ENCODE measurements around the gene XXYLT1. TPM values are rescaled to one million over a fixed set of nuclear protein-coding genes. Genes with fewer than 3 reads are reported as not detected.

XXYLT1 gene
- total and polyA plus RNA-seq, 2 of the 8 experiments (the other 6 are each of a cell fraction or from before 2014, with no cell fraction given): 18.9 to 23.8 TPM

DNA sequence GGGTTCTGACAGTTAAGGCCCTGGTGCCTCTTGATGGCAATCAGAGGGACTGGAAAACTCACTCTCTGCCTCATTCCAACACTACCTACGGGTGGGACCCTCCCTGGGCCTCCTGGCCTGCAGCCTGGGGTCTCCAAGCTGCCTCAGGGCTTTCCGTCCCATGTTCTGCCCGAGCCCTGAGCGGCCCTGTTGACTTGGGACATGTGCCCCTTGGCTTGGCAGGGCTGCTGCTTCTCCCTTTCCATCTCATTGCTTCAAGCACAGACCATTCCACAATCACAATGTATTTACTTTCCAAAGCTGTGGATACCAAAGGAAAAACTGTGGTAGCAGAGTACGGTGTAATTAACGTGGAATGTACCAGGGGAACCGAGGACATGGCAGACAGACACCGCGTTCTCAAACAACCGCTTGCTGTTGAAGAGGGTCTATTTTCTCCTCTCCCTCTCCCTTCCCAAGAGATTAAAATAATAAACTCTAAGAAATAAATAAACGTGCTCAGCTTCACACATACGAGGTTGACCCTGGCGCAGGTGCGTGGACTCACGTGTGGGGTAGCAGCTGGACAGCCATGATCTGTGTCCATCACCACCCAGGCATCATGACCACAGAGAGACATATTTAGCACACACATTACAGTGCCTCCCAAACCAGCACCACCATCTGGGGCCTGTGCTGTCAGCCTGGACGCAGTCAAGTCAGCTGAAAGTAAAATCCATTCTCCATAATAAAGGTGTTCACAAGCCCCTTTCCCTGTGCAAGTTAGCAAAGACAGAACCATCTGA is 172.0 kb downstream of the XXYLT1 start:
- H3K56ac ChIP-seq (replicated peaks; ENCODE audit: insufficient read length, low read depth, low read length): no peak overlapping the region
- H4K5ac ChIP-seq (ENCODE audit: insufficient read length, low read depth, low read length): no peak overlapping the region
- H3K27me3 ChIP-seq (replicated peaks in 1 of 4; ENCODE audit: control insufficient read depth in 3 of 4, extremely low read depth in 1 of 4, insufficient read depth in 3 of 4, low read length in 3 of 4): no peaks in the 10 kb centered on the region
- peaks cover 0 to 2% of the 10 kb centered on the region in 2 experiments; a peak in 1 of 4 replicates for H3K9me3 ChIP-seq (ENCODE audit: insufficient read depth in 2 of 2, low read depth in 1 of 2, low read length in 1 of 2)
- peaks cover 3% of the 10 kb centered on the region; the same call in 1 of the 2 replicates for H3K79me1 ChIP-seq (ENCODE audit: low read depth, low read length)
- H3K4me1 ChIP-seq (replicated peaks in 1 of 4; ENCODE audit: control insufficient read depth in 3 of 4, insufficient read depth in 4 of 4, low read length in 3 of 4): no peaks in the 10 kb centered on the region; a peak in 3 of 7 replicates
- ChIA-PET CTCF (ENCODE audit: partially characterized antibody) (interaction anchor here (1.1 to 5.2 kb wide), 6 partner anchors 8 to 157 kb away, joined by 3 to 21 read pairs (median 4); no protein-coding TSS in a partner anchor), POLR2A (ENCODE audit: partially characterized antibody) (no interaction called here)
- no peak overlapping the region for H3K9ac ChIP-seq (replicated peaks in 1 of 4; ENCODE audit: extremely low read depth in 1 of 4, low read depth in 3 of 4, low read length in 3 of 4)
- no peak overlapping the region for H2BK20ac ChIP-seq (ENCODE audit: low read length)
- peaks cover 0 to 5% of the 10 kb centered on the region in 2 experiments; a peak in 2 of 4 replicates for H3K79me2 ChIP-seq (ENCODE audit: control insufficient read depth in 1 of 2, insufficient read depth in 2 of 2, low read length in 2 of 2)
- no peak overlapping the region for H2AK5ac ChIP-seq (ENCODE audit: low read depth, low read length)
- TF ChIP-seq POLR2A (IDR thresholded peaks at IDR 0.05; ENCODE audit: control extremely low read depth in 1 of 2, low read depth in 2 of 2, low read length in 2 of 2) (no peak), TBP (IDR thresholded peaks at IDR 0.05; ENCODE audit: low read depth, low read length) (no peak), JUN (IDR thresholded peaks at IDR 0.05; ENCODE audit: low read depth, low read length) (no peak), RFX5 (IDR thresholded peaks at IDR 0.05; ENCODE audit: borderline replicate concordance, low read depth, low read length) (no peak), PHF8 (conservative IDR thresholded peaks at IDR 0.05; ENCODE audit: low read depth, low read length) (no peak), EZH2 (IDR thresholded peaks at IDR 0.05; ENCODE audit: low read depth, low read length, severe bottlenecking) (no peak), MAFK (IDR thresholded peaks at IDR 0.05; ENCODE audit: low read depth, low read length) (no peak), BCL11A (IDR thresholded peaks at IDR 0.05; ENCODE audit: low read depth in 2 of 2, low read length in 2 of 2) (no peak)
- no peak overlapping the region for H3K18ac ChIP-seq (ENCODE audit: extremely low read depth, low read length)
- H3K36me3 ChIP-seq (ENCODE audit: control insufficient read depth in 2 of 4, insufficient read depth in 4 of 4, low read length in 3 of 4): no peaks in the 10 kb centered on the region
- H2BK5ac ChIP-seq (ENCODE audit: low read depth, low read length): no peak overlapping the region
- no peak overlapping the region for H4K8ac ChIP-seq (ENCODE audit: extremely low read depth, insufficient read depth, low read length)
- H2AFZ ChIP-seq (ENCODE audit: low read length): no peak overlapping the region
- no peak overlapping the region for H3K4me2 ChIP-seq (ENCODE audit: insufficient read depth in 1 of 2, low read depth in 2 of 2, low read length in 2 of 2)
- H4K20me1 ChIP-seq (replicated peaks in 1 of 2; ENCODE audit: control insufficient read depth in 1 of 2, insufficient read depth in 2 of 2, low read length in 2 of 2): peaks cover 0 to 4% of the 10 kb centered on the region in 2 experiments
- H3K4ac ChIP-seq (replicated peaks; ENCODE audit: insufficient read length, low read depth, low read length): no peak overlapping the region
- H3K14ac ChIP-seq (ENCODE audit: insufficient read length): no peak overlapping the region
- no peak overlapping the region for H2BK12ac ChIP-seq (ENCODE audit: low read depth, low read length)
- 91% methylated on average over 16 of the region's 16 CpGs; no CpG with 5 or more reads in 1 of the 2 experiments for WGBS, 2 experiments (ENCODE audit: extremely low coverage in 1 of 2, insufficient coverage in 1 of 2, insufficient read length in 1 of 2, insufficient replicate concordance in 2 of 2, low coverage in 1 of 2, low lambda C conversion rate in 2 of 2, missing lambda C conversion rate in 1 of 2)
- no peak overlapping the region for H3K23ac ChIP-seq (ENCODE audit: insufficient read length)
- H3K4me3 ChIP-seq (ENCODE audit: extremely low read depth in 1 of 4, insufficient read depth in 2 of 4, low read depth in 3 of 4, low read length in 4 of 4): no peak overlapping the region
- H4K91ac ChIP-seq (replicated peaks; ENCODE audit: insufficient read length, low read length): no peak overlapping the region
- H3K23me2 ChIP-seq (ENCODE audit: low read depth, low read length): no peaks in the 10 kb centered on the region
- H3K27ac ChIP-seq (ENCODE audit: low read depth, low read length): no peak overlapping the region
- DNase-seq (ENCODE audit: low read depth in 1 of 2, low spot score in 2 of 2) (no peak), FAIRE-seq (no peak)
- no peak overlapping the region for H2BK15ac ChIP-seq (ENCODE audit: low read length)
- H2BK120ac ChIP-seq (replicated peaks; ENCODE audit: low read depth, low read length): no peak overlapping the region
